SIG-M5 (cell line): ENCODE data around the gene FAM222B.

ENCODE experiments used
- DNase-seq: peaks from one replicate; lab custom pipeline; 2025; lab: John Stamatoyannopoulos, UW

Gene FAM222B

DNA sequence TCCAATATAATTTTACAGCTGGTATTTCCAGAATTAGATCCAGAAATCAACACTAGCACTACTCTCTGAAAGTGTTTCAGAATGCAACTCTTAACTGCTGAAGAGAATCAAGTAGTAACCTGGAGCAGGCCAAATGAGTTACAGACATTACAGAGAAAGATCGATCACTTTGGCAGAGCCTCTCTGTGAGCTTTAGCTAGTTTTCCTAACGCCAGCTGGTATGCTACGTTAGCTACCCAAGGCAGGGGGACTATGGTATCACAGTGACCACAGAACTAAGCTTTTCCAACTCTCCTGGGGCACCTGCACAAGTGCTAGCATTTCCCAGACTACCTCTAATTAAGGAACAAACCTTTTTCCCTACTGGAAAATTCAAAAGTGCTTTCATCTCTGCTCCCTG is 68.4 kb downstream of the FAM222B start:
- DNase-seq = no peak

DNA sequence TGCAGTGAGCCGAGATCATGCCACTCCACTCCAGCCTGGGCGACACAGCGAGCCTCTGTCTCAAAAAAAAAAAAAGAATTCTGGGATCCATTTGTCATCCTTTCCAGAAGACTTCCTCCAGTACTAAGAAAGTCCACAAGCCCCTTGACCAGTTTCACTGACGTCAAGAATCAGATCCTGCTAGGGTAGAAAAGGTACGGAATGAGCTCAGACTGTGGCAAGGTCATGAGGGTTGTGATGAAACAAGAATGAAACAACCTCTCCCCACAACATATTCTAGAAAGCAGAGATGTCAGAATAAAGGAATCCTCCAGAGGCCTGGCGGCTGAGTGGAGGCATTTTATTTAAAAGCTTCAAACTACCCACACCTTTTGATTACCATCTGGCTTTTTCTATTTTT is 68.9 kb downstream of the FAM222B start:
- no peak for DNase-seq

DNA sequence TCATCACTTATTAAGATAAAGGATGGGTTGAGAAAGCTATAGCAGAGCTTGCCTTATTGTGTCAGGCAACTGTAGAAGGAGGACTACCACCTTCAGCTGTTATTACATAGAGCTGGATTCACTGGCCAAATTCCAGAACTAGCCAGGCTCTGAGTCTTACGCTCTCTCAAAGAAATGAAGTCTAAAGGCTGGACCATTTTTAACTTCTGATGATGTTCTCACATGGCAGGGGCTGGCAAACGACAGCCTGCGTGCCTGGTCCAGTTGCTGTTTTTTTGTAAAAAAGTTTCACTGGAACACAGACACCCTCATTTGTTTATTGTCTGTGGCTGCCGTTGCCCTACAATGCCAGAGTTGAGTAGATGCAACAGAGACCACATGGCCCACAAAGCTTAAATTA is 77.6 kb downstream of the FAM222B start:
- no peak for DNase-seq

DNA sequence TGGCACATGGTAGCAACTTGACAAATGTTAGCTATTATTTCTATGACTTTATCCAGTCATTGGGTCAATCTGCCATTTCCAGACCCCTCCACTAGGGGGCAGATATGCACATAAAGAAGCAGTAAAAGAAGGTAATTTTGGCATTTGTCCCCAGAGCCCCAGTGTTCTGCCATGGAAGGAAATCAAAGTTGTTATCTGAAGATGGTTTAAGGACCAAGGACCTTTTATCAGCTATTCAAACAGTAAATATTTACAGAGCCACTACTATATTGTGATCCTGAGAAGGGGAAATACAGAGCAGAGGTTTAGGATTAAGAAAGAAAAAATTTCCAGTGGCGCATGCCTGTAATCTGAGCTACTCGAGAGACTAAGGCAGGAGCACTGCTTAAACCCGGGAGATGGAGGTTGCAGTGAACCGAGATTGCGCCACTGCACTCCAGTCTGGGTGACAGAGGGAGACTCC is 78.8 kb downstream of the FAM222B start:
- no peak for DNase-seq

DNA sequence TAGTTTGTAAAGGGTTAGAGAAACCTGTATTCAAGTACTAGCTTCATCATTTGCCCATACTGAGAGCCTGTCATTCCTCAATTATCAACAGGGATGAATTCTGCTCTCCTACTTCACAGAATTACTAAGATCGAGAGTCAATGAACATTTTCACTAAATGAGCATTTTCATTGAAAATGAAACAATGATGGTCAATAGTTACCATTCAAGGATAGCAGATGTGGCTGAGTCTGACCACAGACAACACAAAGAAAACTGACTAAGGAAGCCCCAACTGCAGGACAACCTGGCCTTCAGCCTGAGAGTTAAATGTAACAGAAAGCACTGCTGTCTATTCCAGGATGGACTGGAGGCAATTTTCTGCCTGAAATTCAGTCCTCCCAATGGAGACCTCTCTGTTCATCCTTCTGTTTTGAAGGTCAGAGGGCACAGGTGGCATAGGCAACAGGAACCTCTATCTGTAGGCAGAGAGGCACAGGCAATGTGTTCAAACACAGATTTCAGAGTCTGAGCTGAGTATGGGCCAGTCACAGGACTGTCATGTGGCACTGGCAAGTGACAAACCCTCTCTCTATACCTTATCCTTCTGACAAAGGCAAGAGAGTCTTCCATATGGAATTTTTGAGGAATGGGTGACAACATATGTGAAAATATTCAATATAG is 79.3 kb downstream of the FAM222B start:
- no peak for DNase-seq

DNA sequence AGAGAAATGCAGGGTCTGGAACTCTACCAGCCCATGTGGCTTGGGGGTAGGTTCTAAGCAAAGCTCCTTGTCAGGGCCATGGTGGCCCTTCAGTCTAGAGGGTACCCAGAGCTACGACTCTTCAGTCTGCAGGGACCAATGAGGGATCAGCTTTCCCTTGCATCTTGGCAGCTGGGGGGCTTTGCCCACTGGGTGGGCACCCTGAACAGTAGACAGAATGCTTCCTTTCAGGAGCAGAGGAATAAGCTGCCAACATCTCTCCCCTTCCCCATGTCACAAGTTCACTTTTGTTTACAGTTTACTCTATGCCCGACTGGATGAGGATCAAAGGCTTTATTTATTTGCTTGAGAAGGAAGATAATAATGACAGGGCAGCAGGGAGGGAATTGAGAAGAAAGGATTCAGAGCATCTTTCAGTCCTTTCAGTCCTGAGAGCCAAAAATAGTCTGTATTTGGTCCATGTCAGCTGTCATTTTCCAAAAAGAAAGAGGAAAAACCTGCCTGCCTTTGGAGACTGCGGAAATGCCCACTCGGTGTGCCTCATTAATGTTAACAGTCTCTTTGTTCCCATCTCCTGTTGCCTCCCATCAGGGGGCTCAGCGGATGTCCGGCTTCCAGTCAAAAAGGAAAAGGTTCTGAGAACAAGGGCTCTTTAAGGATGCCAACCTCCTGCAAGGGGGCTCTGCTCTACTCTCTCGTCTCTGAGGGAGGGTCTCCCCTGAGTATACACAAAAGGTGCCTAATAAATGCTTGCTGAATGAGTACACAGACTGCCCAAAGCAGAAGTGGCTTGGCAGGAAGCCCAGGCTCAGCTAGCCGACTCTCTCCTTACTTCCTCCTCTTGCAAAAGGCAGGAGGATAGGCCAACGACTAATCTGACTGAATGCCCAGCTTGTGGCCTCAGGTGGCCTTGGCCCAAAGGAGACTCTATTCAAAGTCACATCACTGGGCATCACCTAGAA is 81.7 kb downstream of the FAM222B start:
- DNase-seq = no peak

DNA sequence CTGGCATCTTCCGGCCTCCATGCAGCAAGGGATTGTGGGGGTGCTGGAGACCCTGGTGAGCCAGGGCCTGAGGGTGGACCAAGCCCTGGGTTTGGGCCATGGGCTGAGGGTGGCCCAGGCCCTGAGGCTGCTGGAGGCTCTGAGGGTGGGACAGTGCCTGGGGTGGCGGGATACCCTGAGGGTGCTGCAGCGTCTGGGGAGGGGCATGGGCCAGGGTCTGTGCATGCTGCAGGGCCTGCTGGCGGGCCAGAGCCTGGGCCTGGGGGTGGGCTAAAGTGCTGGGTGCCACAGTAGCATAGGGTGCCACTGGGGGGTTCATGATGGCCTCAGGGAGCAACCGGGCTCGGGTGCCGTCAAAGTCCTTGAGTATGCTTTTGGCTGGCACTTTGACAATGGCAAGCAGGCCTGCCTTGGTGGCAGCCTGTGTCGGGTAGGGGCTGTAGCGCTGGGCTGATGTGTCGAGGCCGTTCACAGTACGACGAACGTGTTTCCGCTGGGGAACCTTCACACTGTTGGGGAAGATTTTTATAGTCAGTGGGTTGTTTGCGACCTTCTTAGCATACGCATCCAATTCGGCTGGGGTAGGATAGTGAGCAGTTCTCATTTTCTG is 83.2 kb downstream of the FAM222B start:
- no peak for DNase-seq

DNA sequence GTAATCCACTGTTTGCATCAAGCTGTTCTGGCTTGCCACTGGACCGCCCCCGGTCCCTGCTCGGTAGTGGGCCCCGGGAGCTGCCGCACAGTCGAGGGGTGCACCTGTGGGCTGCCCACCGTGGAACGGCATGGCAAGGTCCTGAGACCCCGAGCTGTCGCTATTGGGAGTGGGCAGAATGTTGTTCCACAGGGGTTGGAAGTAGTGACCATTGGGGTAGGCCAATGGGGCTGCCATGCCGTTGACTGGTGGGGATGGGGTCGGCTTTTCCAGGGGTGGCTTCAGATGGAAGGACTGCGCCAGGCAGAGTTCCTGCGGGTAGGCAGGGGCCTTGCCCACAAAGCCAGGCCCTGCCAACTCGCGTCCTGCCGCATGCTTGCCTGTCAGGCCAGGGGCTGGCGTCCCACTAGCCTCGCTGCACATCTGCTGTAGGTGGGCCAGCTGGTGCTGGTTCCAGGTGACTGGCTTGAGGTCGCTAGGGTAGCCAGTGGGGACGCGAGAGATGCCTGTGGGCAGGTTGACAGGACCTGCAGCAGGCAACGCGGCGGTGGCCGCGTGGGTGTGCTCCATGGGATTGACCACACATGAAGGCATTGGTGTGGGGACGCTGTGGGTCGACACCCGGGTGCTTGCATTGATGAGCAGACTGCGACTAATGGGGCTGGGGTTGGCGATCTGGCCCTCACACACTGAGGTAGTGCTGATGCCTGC is 84.0 kb downstream of the FAM222B start:
- DNase-seq = no peak

DNA sequence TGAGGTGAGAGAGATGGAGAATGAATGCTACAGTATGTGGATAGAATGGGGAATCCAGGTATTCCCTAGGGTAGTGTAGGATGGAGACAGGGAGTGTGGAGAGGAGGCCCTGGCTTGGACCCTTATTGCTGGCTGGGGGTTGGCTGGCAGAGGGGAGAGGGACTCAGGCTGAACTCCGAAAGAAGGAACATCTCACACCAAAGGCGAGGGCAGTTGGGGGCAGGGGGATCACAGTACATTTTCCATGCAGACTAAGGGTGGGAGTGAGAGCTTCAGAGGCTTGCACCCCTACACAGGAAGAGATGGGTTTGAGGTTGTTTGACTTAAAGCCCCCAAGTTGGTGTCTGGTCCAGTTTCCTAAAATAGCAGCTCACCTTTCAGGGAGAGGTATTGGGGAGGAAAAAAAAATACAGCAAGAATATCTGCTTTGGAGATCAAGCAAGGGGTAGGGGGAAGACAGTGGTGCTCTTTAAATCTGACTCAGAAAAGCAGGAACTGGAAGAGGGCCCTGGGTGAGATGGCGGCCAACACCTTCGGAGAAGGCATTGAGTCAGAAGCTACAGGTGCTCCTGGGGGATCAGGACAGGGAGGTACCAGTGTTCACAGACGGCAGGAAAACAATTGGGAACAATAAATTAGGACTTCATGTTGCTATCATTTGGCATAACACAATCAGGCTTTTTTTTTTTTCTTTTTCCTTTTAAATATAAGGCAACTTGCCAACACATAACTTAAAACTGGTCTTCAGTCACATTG is 86.4 kb downstream of the FAM222B start:
- no peak for DNase-seq

DNA sequence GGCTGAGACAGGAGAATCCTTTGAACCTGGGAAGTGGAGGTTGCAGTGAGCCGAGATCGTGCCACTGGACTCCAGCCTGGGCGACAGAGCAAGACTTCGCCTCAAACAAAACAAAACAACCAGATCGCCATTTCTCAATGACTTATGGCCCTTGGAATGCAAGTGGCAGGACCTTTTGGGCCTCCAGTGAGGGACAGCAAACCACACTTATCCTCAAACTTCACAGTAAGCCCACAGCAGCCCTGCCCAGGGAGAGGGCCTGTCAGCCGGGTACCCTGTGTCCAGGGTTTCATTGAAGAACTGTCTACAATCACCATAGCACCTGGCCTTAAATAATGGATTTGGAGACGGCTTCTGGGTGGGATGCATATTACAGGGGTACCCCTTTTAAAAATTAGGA is 87.1 kb downstream of the FAM222B start:
- no peak for DNase-seq

DNA sequence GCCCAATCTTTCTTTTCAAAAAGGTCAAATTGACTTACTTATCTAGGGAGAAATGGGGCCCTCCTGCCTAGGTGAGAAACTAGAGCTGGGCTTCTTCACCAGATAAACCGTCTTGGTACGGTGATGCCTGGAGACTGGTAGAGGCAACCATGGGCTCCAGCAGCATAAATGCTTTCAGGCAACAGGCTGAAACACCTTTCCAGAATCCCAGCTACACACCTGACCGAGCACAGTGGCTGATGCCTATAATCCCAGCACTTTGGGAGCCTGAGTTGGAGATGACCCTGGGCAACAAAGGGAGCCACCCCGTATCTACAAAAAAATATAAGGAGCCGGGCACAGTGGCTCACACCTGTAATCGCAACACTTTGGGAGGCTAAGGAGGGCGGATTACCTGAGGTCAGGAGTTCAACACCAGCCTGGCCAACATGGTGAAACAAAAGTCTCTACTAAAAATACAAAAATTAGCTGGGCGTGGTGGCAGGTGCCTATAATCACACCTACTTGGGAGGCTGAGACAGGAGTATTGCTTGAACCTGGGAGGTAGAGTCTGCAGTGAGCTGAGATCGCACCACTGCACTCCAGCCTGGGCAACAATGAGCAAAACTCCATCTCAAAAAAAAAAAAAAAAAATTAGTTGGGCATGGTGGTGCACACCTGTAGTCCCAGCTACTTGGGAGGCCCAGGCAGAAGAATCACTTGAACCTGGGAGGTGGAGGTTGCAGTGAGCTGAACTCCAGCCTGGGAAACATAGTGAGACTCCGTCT is 90.8 kb downstream of the FAM222B start:
- DNase-seq = no peak

DNA sequence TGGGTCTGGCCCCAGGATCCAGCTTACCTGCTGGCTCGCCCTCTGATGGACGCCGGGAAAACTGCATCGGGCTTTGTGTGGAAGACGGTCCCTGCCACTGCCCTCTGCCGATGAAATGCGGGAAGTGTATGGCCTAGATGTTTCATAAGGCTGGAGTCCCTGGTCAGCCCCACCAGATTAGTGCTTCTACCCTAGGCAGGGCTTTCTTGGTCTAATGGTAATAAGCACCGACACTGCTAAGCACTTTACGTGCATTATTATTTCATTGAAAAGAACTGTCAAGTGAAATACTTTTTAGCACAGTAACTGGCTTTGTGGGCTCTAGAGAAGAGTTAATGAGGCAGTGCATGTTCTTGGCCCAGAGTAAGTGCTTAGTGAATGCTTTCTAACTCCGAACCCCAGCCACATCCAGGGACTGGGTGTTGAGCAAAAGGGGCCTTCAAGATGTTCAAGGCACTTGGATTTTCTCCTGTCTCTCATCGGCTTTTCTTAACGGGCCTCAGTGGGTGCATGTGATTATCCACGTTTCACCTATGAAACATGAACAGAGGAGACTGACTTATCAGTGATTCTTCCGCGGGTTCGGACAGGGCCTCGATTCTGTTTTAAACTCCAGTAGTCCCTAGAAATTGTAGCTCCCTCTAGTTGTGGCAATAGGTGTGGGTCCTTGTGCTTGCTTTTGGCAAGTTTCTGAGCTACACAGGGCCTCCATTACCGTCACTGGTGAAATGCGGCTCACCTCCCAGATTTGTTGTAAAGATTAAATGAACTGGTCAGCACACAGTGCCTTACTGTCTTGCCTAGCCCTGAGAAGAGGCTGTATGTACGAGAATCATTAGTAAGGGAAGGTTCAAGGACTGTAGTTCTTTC is 92.2 kb downstream of the FAM222B start:
- DNase-seq = no peak

DNA sequence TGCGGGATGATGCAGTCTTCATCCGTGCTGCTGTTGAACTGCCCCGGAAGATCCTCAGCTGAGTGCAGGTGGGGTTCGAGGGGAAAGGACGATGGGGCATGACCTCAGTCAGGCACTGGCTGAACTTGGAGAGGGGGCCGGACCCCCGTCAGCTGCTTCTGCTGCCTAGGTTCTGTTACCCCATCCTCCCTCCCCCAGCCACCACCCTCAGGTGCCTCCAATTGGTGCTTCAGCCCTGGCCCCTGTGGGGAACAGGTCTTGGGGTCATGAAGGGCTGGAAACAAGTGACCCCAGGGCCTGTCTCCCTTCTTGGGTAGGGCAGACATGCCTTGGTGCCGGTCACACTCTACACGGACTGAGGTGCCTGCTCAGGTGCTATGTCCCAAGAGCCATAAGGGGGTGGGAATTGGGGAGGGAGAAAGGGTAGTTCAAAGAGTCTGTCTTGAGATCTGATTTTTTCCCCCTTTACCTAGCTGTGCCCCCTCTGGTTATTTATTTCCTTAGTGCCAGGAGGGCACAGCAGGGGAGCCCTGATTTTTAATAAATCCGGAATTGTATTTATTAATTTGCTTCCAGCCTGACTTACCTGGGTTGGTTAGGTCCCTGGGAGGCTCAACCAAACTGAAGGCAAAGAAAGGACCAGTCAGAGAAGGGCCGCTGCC is 92.9 kb downstream of the FAM222B start:
- DNase-seq = no peak

DNA sequence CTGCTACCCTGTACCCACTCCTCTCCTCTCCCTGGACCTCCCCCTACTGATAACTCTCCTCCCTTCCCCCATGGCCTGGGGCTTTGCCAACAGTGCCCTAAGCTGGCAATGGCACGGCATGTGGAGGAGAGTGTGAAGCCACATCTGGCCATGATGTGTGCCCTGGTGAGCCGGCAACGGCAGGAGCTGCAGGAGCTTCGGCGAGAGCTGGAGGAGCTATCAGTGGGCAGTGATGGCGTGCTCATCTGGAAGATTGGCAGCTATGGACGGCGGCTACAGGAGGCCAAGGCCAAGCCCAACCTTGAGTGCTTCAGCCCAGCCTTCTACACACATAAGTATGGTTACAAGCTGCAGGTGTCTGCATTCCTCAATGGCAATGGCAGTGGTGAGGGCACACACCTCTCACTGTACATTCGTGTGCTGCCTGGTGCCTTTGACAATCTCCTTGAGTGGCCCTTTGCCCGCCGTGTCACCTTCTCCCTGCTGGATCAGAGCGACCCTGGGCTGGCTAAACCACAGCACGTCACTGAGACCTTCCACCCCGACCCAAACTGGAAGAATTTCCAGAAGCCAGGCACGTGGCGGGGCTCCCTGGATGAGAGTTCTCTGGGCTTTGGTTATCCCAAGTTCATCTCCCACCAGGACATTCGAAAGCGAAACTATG is 93.6 kb downstream of the FAM222B start:
- DNase-seq = no peak

DNA sequence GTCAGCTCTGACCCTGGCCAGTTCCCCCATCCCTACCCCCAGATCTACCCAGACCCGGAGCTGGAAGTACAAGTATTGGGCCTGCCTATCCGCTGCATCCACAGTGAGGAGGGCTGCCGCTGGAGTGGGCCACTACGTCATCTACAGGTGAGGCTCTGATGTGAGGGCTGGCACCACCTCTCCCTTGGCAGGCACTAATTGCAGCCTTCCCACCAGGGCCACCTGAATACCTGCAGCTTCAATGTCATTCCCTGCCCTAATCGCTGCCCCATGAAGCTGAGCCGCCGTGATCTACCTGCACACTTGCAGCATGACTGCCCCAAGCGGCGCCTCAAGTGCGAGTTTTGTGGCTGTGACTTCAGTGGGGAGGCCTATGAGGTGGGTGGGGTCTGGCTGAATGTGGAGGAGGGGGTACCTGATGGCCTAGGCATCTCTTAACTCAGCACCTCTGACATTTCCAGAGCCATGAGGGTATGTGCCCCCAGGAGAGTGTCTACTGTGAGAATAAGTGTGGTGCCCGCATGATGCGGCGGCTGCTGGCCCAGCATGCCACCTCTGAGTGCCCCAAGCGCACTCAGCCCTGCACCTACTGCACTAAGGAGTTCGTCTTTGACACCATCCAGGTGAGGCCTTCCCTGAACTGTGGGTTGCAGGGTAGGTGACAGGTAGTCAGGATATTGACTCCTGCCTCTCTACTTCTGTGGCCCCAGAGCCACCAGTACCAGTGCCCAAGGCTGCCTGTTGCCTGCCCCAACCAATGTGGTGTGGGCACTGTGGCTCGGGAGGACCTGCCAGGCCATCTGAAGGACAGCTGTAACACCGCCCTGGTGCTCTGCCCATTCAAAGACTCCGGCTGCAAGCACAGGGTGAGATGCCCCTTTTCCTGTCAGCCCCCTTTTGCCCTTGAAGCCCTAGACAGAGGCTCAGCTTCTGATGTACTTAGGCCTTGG is 94.5 kb downstream of the FAM222B start:
- no peak for DNase-seq

DNA sequence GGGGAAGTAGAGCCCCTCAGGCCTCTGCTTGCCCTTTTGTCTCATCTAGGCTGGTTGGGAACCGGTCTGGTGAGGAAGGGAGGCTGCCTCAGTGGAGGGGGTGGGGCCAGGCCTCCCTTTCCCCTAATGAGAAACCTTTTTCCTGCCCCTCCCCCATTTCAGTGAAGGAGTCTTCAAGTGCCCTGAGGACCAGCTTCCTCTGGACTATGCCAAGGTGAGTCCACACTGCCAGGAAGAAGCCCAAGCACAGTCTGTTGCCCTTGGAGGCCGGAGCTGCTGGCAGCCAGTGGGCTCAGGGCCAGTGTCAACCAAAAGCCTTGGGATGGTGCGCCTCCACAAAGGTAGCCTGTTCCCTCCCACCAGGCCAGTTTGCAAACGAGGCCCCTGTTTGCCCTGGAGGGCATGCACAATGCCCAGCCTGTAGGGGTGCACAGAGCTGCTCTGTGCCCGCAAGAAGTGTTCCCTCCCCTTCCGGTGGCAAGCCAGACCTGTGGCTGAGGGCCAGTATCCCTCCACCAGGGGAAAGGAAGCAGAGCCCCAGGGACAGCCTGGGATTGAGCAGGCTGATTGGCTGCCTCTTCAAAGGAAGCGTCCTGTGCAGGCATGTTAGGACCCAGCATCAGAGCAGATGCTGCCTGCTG is 95.4 kb downstream of the FAM222B start:
- DNase-seq = no peak

DNA sequence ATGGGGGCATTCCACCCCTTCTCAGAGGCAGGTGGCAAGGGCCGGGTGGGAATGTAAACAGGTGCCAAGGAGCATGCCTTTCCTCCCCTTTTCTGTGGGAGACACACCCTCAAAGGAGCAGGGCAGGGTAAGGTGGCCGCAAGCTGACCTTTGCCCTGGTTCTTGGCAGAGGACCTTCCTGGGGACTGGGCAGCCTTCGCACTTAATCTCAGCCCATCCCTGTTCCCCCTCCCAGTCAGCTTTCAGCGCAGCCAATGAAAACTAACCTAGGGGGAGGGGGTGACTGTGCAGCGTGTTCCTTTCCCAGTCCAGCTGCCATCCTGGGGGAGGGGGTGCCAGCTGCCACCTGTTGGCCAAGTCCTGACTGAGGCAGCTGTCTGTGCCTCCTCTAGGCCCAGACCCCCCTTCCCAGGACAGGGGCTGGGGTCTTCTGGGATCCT is 96.0 kb downstream of the FAM222B start:
- DNase-seq = no peak
